GM19328 (cell line): ENCODE data around the gene KRR1.

ENCODE experiments used
- ATAC-seq: cut with Tn5 transposase; IDR thresholded peaks from one replicate; pipeline ENCODE4 v1.9.1; 2021; ENCODE audit warnings: mild to moderate bottlenecking, moderate library complexity; ENCODE audit not compliant: unreplicated experiment

Gene KRR1

DNA sequence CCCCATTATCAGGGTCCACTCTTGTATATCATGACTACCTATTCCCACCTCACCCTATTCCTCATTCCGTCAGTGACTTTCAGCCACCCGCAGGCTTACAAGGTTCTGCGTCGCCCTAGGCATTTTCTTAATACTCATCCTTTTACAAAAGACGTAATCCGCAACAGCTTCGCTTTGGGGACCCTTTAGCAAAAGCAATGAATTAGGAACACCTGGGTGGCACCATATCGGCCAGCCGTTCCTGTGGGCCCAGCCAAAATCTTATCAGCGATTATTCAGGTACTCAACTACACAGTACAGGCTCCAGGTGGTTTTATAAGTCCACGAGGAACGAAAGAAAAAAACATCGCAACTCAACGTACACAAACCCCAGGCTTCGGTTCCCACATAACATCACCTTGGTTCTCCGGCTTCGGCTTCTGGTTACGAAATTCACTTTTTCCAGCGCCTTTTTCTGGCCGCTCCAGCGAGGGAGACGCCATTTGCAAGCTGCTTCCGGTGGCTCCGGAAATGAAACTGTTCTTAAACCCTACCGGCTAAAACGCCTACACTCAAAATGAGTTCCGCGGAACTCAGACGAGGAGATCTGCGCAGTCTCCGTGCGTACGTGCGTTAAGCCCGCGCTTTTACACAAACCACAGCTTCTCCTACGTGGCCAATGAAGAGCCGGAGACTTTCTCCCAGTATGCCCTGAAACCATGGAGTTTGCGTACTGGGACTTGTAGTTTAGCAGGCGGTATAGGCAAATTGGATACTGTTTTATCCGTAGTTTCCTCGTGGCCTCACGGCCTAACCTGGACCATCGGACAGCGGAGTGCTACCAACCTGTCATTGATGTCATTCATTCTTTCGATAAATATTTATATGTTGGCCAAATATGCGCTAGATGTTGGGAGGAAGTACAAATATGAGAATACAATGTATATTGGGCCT is at the start of gene KRR1:
KRR1 (minus strand) TSS at position 494 of the 933 bp plus-strand sequence; CDS start at position 482, 12 bp downstream.
- ATAC-seq = peak; percentile 96

- ATAC-seq = no peak
Measured at GRCh38 chr12:75560167-75560566, 48.8 kb upstream of the KRR1 start.

DNA sequence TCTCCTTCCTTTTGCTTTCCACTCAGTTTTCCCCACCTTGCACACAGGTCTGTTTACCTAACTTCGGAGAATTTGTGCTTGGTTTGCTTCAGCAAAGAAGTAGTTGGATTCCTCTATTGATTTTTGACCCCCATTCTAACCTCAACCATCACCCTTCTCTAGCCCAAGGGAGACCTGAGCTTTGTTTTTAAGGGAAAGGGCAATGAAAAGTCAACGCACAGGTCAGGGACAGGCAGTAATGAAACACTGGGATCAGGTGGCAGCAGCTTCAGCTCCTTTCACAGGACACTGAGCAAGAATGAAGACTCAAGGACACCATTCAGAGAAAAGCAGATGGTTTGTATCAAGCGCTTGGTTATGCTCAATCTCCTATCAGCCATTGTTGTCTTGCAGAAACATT is 46.9 kb upstream of the KRR1 start:
- ATAC-seq = no peak

DNA sequence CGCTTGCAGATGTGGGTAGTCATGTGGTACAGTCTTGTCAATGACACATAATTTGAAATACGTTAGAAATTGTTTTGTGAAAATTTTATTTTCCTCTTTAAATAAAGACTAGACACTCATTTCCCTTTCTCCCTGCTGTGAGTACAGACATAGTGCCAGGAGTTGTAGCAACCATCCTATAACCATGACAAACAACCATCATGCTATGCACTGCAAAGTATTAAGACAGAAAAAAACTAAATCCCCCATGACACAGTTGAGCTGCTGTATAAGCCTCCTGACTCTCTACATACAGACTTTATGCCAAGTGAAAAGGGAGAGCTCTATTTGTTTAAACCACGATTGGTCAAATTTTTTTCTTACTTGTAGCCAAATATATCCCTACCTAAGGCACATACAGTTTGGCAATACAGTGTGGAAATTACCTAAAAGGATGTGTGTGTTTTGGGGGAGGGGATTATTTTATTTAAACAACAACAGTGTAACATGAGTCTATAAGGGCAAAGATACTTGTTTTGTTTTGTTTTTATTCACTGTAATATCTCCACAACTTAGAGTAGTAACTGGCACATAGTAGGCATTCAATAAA is 45.0 kb upstream of the KRR1 start:
- no peak for ATAC-seq

- no peak for ATAC-seq
Measured at GRCh38 chr12:75554556-75554880, 43.1 kb upstream of the KRR1 start.

DNA sequence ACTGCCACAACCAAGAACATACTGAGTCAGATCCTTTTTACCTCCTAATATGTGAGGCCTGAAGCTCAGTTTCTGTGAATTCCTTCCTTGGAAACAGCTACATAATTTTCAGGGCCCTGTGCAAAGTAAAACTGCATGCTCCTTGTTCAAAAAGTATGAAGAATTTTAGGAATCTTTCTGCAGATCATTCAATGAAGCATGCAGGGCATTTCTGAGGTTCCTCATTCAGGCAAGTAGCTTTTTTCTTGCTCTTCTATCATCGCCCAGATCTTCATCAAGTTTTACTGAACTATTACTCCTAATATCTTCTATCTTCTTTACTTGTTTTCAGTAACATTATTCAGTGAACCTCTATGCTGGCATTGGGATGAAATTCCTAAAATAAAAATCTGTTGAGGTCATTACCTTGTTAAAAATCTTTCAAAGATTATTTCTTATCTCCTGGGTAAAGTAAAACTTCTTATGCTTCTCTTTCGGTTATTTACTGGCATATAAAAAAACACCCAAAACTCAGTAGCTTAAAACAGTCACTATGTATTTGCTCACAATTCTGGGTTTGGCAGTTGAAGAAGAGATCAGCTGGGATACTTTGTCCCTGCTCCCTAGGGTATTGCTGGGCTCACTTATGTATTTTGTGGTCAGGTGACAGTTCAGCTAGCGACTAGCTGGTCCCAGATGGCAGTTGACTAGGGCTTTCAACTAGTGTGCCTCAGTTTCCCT is 42.6 kb upstream of the KRR1 start:
- ATAC-seq = no peak

GRCh38 chr12:75553398-75553797 is 42.0 kb upstream of the KRR1 start:
- no peak for ATAC-seq

DNA sequence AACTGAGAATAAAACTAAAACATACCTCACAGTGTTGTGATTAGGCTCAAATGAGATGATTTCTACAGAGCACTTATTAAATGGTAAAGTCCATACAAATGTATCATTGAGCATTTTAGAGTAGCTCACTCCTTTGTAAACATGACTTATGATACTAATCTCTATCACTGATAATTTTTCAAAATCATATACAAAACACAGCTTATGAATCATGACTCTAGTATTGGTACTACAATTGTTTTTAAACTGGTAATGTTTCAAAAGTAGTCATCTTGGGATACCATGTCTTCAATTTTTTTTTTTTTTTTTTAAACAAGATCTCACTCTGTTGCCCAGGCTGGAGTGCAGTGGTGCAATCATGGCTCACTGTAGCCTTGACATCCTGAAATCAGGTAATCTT is 40.1 kb upstream of the KRR1 start:
- no peak for ATAC-seq

GRCh38 chr12:75550401-75551240 is 39.2 kb upstream of the KRR1 start:
- ATAC-seq = no peak

- ATAC-seq = no peak
Measured at GRCh38 chr12:75549989-75550388, 38.6 kb upstream of the KRR1 start.

DNA sequence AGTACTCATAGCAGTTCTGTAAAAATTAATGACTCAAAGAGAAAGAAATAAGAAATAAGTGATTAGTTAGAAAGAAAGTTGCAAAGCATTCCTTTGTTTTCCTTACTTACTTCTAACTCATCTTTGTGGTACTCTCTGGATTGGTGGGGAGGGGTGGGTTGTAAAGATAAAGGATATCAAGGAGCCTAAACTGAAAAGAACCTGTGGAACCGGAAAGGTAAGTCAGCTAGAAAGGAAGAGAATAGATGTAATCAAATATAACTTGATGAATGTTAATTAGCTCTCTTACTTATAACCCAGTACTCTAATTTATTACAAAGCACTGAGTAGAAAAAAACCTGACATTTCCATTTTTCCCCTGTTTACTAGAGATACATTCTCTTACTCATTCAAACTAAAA is 37.5 kb upstream of the KRR1 start:
- no peak for ATAC-seq

DNA sequence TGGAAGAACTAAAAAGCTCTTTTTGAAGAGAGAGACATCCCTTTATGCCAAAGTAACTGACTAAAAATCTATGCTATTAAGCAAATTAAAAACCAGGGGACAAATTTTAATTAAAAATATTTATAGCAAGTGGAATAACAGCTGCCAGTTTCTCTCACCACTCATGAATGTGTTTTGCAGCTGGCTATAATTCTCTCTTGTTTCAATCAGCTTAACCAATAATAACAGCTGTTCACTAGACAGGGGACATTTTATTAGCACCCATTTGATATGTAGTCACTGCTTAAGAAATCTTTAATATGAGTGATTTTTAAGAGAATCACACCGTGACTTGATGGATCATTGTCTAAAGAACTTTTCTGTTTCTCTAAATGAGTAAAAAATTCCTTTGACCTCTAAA is 34.2 kb upstream of the KRR1 start:
- no peak for ATAC-seq

GRCh38 chr12:75543529-75543928 is 32.1 kb upstream of the KRR1 start:
- ATAC-seq = no peak

DNA sequence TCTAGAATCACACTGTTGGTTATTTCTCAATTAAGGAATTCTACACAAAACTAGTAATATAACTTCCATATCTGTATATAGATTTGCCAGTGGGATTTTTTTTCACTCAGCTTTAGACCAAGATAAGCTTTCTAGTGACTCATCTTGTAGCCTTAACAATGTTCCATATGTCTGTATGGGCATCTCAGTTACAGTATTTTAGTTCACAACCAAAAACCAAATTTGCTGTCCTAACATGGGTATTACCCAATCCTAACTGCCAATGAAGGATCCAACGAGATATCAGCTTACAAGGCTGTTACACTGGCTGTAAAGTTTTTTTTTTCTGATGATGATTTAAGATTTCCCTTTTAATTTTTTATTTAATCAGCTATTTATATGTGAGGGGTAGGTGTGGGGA is 31.5 kb upstream of the KRR1 start:
- no peak for ATAC-seq

- no peak for ATAC-seq
Measured at GRCh38 chr12:75539889-75540288, 28.5 kb upstream of the KRR1 start.

- no peak for ATAC-seq
Measured at GRCh38 chr12:75533239-75533638, 21.8 kb upstream of the KRR1 start.

GRCh38 chr12:75529826-75530225 is 18.4 kb upstream of the KRR1 start:
- no peak for ATAC-seq

DNA sequence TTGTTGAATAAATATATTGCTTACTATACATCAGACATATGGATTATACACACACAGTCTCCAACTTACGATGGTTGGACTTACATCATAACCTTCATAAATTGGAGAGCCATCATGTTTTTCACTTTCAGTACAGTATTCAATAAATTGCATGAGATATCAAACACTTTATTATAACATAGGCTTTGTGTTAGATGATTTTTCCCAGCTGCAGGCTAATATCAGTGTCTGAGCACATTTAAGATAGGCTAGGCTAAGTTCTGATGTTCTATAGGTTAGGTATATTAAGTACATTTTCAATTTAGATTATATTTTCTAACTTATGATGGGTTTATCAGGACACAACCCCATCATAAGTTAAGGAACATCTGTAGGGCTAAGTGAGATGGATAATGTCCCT is 17.9 kb upstream of the KRR1 start:
- ATAC-seq = no peak

GRCh38 chr12:75528692-75529091 is 17.3 kb upstream of the KRR1 start:
- ATAC-seq = no peak

DNA sequence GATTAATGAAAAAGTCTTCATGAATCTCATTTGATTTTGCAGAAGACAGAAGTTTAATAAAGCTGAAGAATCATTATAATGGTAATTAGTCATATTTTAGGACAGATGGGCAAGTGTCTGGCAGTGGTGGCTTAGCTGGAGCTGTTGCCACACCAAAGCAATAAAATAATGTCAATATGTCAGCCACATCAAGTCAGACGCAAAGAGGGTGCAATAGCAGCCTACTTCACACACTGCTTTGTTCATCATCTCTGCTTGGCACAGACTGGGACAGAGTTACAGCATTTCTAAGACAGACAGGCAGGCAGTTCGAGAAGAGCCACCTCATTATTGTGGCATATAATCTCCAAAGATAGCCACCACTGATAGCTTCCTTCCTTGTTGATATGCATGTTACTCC is 16.9 kb upstream of the KRR1 start:
- ATAC-seq = no peak
